Hematopoietic multipotent progenitor cell treated with erythropoietin and hydrocortisone succinate and interleukin-3 and kit ligand, for 4 days (in vitro differentiated cells): ENCODE results near the gene IFNA7.
"Not testable (repeated sequence)": the region's sequence is repeated elsewhere in the genome, so short reads cannot be mapped to it uniquely, and the experiment has no call there.

Experiments
- DNase-seq: peaks from one replicate; pipeline ENCODE4 v3.0.0-alpha.2; 2015

Gene IFNA7

GRCh38 chr9:21202105-21202504 lies at the start of gene IFNA7:
TSS of gene IFNA7 (minus strand) at chr9:21202205. CDS start at chr9:21202165, 40 bp downstream.
- not testable (repeated sequence) for DNase-seq

- DNase-seq, result no peak
These were observed 49.6 kb upstream of the IFNA7 start for GRCh38 chr9:21251638-21252037.

DNA sequence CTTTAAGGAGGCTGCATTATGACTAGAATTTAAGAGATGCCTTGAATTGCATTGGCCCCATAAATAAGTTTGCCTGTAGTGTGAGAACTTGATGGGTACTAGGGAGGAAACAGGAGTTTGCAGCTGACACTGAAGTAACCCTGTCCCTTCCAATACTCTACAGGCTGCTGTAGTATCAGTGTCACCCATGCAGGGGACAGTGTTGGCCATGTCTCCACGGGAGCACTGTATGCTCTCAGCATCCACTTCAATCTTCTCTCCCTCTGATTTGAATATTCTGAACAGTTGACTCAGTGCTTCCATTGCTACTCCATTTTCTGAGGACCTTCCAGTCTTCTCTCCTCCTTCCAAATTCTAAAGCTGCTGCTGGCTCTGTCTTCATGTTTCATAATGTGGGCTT lies 49.2 kb upstream of the IFNA7 start:
- no peak for DNase-seq

- DNase-seq, result peak; percentile 61
These were observed 42.8 kb upstream of the IFNA7 start for GRCh38 chr9:21244836-21245235.

- DNase-seq, result no peak
These were observed 37.9 kb upstream of the IFNA7 start, which contains the start of gene IFNA14 for GRCh38 chr9:21239911-21240310. TSS of gene IFNA14 (minus strand) at chr9:21240005. CDS start at chr9:21239935, 70 bp downstream.

- DNase-seq, result not testable (repeated sequence)
These were observed 34.3 kb upstream of the IFNA7 start for GRCh38 chr9:21236360-21236714.

GRCh38 chr9:21235468-21236359 lies 33.7 kb upstream of the IFNA7 start:
- DNase-seq, result peak; percentile 88

DNA sequence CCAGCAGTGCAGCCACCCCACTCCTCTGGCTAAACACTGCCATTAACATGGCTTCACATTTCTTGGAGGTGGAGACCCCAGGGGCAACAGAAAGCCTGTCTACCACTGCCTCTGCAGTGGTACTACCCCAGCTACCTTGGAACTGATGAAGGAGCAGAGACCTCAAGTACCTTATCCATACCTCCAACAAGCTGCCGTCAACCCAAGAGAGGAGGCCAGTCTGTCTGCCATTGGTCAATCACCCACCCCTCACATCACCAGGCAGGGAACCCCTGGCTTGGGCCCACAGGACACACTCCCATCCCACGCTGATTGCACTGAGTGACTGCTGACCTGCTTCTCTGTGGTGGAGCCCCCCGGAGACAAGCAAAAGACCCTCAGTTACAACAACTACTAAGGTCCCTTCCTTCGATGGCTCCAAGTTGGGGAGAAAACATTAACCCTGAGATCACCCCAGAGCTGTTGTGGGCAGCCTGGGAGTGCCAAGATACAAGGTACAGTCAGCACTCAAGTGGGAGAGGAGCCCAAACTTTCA lies 32.2 kb upstream of the IFNA7 start:
- DNase-seq, result no peak

GRCh38 chr9:21233258-21233657 lies 31.3 kb upstream of the IFNA7 start:
- no peak for DNase-seq

DNA sequence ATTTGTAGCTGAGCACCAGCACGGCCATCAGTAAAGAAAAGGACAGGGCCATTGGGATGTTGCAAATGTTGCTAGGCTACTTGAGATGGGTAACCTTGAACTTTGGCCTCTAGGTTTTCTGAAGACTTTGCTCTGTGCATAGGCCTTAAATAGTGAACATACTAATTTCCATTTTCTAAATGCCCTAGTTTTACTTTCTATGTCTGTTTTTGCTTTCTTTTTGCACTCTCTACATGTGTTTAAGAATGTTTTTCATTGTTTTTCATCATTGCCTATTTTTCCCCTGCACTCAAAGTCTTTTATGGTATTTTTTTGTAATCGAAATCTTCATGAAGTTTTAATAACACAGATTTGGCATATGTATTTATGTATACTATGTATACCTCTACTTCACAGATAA lies 26.1 kb upstream of the IFNA7 start, which contains the start of gene IFNA17:
IFNA17 (minus strand) TSS at position 101 of the 400 bp plus-strand sequence; CDS start at position 52, 49 bp downstream.
- DNase-seq, result no peak

- not testable (repeated sequence) for DNase-seq
These were observed 15.2 kb upstream of the IFNA7 start, which contains the start of gene IFNA16 for GRCh38 chr9:21217211-21217610. TSS of gene IFNA16 (minus strand) at chr9:21217311. CDS start at chr9:21217305, 6 bp downstream.

- peak; percentile 68 for DNase-seq
These were observed 11.7 kb upstream of the IFNA7 start for GRCh38 chr9:21213411-21214326.

GRCh38 chr9:21212160-21212559 lies 10.2 kb upstream of the IFNA7 start:
- not testable (repeated sequence) for DNase-seq

DNA sequence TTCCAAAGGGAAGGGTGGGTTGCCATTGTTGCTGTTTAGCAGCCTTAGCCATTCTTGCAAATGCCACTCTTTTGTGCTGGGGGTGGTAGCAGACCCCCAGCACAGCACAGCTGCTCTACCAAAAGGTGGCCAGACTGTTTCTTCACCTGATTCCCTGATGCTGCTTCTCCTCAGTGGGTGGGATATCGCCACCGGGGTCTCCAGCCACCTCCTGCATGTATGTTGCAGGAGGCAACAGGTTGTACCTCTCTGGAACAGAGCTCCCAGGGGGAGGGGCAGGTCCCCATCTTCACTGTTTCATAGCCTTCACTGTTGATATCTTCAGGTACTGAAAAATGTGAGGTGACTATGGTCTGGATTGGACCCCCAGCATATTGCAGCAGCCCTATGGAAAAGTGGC lies 8.8 kb upstream of the IFNA7 start:
- not testable (repeated sequence) for DNase-seq

DNA sequence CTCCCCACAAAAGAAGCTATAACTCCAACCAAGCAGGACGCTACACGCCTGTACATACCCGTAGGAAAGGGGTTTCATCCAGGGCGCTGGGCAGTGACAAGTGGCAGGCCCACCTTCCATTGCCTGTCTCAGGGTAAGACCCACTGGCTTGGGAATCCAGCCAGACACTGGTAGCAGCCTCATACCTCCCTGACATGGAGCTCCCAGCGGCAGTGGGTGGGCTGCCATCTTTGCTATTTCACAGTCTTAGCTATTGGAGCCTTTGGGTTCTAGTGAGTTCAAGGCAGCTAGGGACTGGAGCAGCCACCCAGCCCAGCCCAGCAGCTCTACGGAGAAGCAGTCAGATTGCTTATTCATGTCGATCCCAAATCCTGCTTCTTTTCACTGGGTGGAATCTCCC lies 8.3 kb upstream of the IFNA7 start:
- no peak for DNase-seq

DNA sequence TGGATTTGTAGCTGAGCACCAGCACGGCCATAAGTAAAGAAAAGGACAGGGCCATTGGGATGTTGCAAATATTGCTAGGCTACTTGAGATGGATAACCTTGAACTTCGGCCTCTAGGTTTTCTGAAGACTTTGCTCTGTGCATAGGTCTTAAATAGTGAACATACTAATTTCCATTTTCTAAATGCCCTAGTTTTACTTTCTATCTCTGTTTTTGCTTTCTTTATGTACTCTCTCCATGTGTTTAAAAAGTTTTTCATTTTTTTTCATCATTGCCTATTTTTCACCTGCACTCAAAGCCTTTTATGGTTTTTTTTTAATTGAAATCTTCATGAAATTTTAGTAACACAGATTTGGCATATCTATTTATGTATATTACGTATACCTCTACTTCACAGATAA lies 5.0 kb upstream of the IFNA7 start, which contains the start of gene IFNA10:
IFNA10 (minus strand) TSS at position 101 of the 400 bp plus-strand sequence; CDS start at position 55, 46 bp downstream.
- not testable (repeated sequence) for DNase-seq

GRCh38 chr9:21205204-21205603 lies 3.2 kb upstream of the IFNA7 start:
- peak; percentile 14 for DNase-seq

- peak; percentile 73 for DNase-seq
These were observed 6.9 kb downstream of the IFNA7 start for GRCh38 chr9:21194867-21195776.

- not testable (repeated sequence) for DNase-seq
These were observed 14.5 kb downstream of the IFNA7 start, which contains the start of gene IFNA4 for GRCh38 chr9:21187487-21187886. TSS of gene IFNA4 (minus strand) at chr9:21187587. CDS start at chr9:21187531, 56 bp downstream.

DNA sequence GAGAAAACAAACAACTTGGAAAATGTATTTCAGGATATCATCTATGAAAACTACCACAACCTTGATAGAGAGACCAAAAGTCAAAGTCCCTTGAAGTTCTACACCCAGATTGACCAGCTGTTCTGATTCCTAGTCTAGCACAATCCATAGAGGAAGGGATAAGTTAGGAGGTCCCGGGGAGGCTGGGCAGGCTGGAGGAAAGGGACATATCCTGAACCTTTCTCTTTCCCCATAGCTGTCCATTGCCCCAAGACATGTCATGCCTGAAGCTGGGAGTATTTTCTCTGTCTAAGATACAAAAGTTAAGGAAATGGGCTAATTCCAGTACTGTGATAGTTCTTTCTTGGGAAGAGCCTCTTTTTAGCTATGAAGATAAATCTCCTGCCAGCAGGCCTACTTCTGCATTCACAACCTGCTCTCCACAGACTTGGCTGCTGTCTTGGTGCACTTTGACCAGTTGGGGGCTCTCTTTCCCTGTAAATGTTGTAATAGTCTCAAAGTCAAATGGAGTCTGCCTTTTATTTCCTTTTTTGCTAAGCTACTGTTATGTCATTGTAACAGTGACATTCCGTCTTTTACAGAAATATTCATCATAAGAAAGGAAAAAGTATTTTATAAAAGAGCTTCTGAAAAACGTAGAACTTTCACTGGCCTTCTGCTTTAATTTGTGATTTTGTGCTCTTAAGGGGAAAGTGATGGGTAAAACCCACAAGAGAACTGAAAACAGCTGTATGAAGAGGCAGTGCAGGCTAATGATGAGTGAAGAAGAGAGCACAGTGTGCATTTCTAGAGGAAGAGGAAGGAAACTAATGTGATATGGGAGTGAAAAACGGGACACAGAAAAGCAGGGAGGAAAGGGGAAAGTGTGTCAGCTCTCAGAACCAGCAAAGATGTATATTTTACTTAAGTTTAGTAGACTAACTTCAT lies 18.9 kb downstream of the IFNA7 start:
- peak; percentile 76 for DNase-seq
